LoVo (cell line): ENCODE results near the gene CNNM4.
A peak's percentile ranks its signal among the peaks of the same experiment; 100 is the strongest.

Experiments used
- DNase-seq: peaks from one replicate; pipeline ENCODE4 v3.0.0-alpha.2; 2016; ENCODE audit warnings: low spot score

The CNNM4 gene

GRCh38 chr2:96760036-96760985 lies at the start of gene CNNM4:
Gene CNNM4 (plus strand): TSS chr2:96760902. CDS start chr2:96761000, 98 bp downstream.
- peak; percentile 94 for DNase-seq

- no peak for DNase-seq
Measured at GRCh38 chr2:96710985-96711384, 49.7 kb upstream of the CNNM4 start.

GRCh38 chr2:96715658-96716057 lies 45.0 kb upstream of the CNNM4 start:
- no peak for DNase-seq

- DNase-seq, result no peak
Measured at GRCh38 chr2:96716388-96716787, 44.3 kb upstream of the CNNM4 start.

- DNase-seq, result no peak
Measured at GRCh38 chr2:96726131-96726530, 34.6 kb upstream of the CNNM4 start.

- DNase-seq, result no peak
Measured at GRCh38 chr2:96727431-96727830, 33.3 kb upstream of the CNNM4 start.

GRCh38 chr2:96729748-96730147 lies 31.0 kb upstream of the CNNM4 start:
- no peak for DNase-seq

GRCh38 chr2:96730212-96730611 lies 30.5 kb upstream of the CNNM4 start:
- DNase-seq, result no peak

GRCh38 chr2:96733931-96734330 lies 26.8 kb upstream of the CNNM4 start:
- DNase-seq, result no peak

GRCh38 chr2:96734880-96735583 lies 25.7 kb upstream of the CNNM4 start:
- no peak for DNase-seq

GRCh38 chr2:96737251-96737650 lies 23.5 kb upstream of the CNNM4 start:
- DNase-seq, result no peak

- DNase-seq, result no peak
Measured at GRCh38 chr2:96737831-96738230, 22.9 kb upstream of the CNNM4 start.

- no peak for DNase-seq
Measured at GRCh38 chr2:96739076-96739632, 21.5 kb upstream of the CNNM4 start.

- DNase-seq, result peak; percentile 95
Measured at GRCh38 chr2:96739633-96740428, 20.9 kb upstream of the CNNM4 start, which contains the start of gene LMAN2L. Gene LMAN2L (minus strand): TSS chr2:96740064. CDS start chr2:96740040, 24 bp downstream.

GRCh38 chr2:96747061-96747617 lies 13.6 kb upstream of the CNNM4 start:
- no peak for DNase-seq

GRCh38 chr2:96751800-96752199 lies 8.9 kb upstream of the CNNM4 start:
- DNase-seq, result no peak

- DNase-seq, result no peak
Measured at GRCh38 chr2:96753661-96754282, 6.9 kb upstream of the CNNM4 start.

- no peak for DNase-seq
Measured at GRCh38 chr2:96754317-96754716, 6.4 kb upstream of the CNNM4 start.

- DNase-seq, result no peak
Measured at GRCh38 chr2:96756788-96757476, 3.8 kb upstream of the CNNM4 start.

- DNase-seq, result no peak
Measured at GRCh38 chr2:96757477-96757860, 3.2 kb upstream of the CNNM4 start.

- DNase-seq, result no peak
Measured at GRCh38 chr2:96758987-96759386, 1.7 kb upstream of the CNNM4 start.
